Naive thymus-derived CD8-positive, alpha-beta T cell (primary cell): ENCODE results near the gene TRPV3. TPM values are rescaled to one million over a fixed set of nuclear protein-coding genes. Genes with fewer than 3 reads are reported as not detected.
A peak's percentile ranks its signal among the peaks of the same experiment; 100 is the strongest.

Source experiments
- ATAC-seq, 2 donors: fragments of 150-1000 bp; cut with Tn5 transposase in 1 of 2; sonication (Bioruptor Pico), chemical (Tn5 transposase) in 1 of 2; 1 replicate in 1 of 2; 2 replicates in 1 of 2; pipeline ENCODE4 v1.10.0; 2021; ENCODE audit warnings: mild to moderate bottlenecking in 2 of 2, moderate library complexity in 2 of 2
- POLR2A ChIA-PET: fragments of 350-600 bp; sonication (Branson Sonifier 250); formaldehyde crosslinking; loops from one replicate; lab custom pipeline; 2021; ENCODE audit warnings: antibody characterized with exemption; lab: Charles Lee
- DNase-seq, 10 donors: peaks; one replicate each; pipeline versions ENCODE4 v3.0.0 to v3.0.0-alpha.2; 2020 to 2022
- H3K27ac Mint-ChIP-seq, 10 donors: one replicate each; pipeline ENCODE4 v1.8.0; 2020 to 2022; ENCODE audit warnings: mild to moderate bottlenecking in 10 of 10, mixed read lengths in 10 of 10, moderate library complexity in 4 of 10, inconsistent platforms in 1 of 10
- H3K27me3 Mint-ChIP-seq, 5 donors: one replicate each; pipeline ENCODE4 v1.8.0; 2021 to 2022; ENCODE audit warnings: mixed read lengths in 5 of 5
- H3K36me3 Mint-ChIP-seq, 3 donors: one replicate each; pipeline ENCODE4 v1.8.0; 2020 to 2022; ENCODE audit warnings: mixed read lengths in 3 of 3, mild to moderate bottlenecking in 2 of 3, inconsistent platforms in 1 of 3
- H3K4me1 Mint-ChIP-seq, 4 donors: one replicate each; pipeline ENCODE4 v1.8.0; 2021 to 2022; ENCODE audit warnings: mixed read lengths in 4 of 4
- H3K4me3 Mint-ChIP-seq, 10 donors: one replicate each; pipeline ENCODE4 v1.8.0; 2020 to 2022; ENCODE audit warnings: mild to moderate bottlenecking in 10 of 10, mixed read lengths in 10 of 10, moderate library complexity in 6 of 10, inconsistent platforms in 1 of 10
- H3K9me3 Mint-ChIP-seq, 9 donors: one replicate each; pipeline ENCODE4 v1.8.0; 2020 to 2022; ENCODE audit warnings: mixed read lengths in 9 of 9, mild to moderate bottlenecking in 3 of 9, inconsistent platforms in 1 of 9, moderate library complexity in 1 of 9
- polyA plus RNA-seq, 3 donors: library from polyadenylated mRNA; unstranded; fragments of 300-500 nt; fragmentation: Illumina TruSeq; gene quantifications; one replicate each; pipeline ENCODE4 v1.2.3, GENCODE V29; 2021
- total RNA-seq, 8 experiments: library from RNA in 2 of 8; stranded (reverse) in 2 of 8; gene quantifications; one replicate each; pipeline ENCODE4 v1.2.3 and lab custom pipeline; 2021 to 2026

Gene TRPV3
- total and polyA plus RNA-seq, 5 experiments from 2014 or later: 0.13 to 0.47 (median 0.38) TPM; not detected in 2

DNA sequence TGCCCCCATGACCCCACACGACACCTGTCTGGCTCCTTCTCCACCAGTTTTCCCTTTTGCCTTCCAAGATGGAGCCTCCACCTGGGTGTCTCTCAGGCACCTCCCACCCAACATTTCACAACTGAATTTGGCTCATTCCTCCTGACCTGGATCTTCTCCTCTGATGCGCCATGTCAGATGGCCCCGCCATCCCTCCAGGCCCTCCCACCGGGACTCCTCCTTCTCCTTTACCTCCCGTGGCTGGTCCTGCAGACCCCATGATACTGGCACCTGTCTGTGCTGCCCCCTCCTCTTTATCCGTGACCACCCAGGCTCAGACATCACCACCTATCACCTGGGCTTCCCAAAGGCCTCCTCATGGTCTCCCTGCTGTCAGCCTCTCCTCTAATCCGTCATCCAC lies 4.7 kb downstream of the TRPV3 start:
- ATAC-seq: no peak
- no peak overlapping the region for H3K4me3 Mint-ChIP-seq
- H3K9me3 Mint-ChIP-seq: peaks cover 0 to 12% (median 0%) of the 10 kb centered on the region in 9 donors
- H3K4me1 Mint-ChIP-seq: peaks cover 0 to 5% (median under 1%) of the 10 kb centered on the region in 4 donors
- no peaks in the 10 kb centered on the region for H3K36me3 Mint-ChIP-seq
- peak overlapping the region in 1 of 10 donors; percentile 25 for H3K27ac Mint-ChIP-seq
- H3K27me3 Mint-ChIP-seq: peaks cover 0 to 19% (median 10%) of the 10 kb centered on the region in 5 donors
- no peak for DNase-seq
- POLR2A ChIA-PET: no interaction called here

DNA sequence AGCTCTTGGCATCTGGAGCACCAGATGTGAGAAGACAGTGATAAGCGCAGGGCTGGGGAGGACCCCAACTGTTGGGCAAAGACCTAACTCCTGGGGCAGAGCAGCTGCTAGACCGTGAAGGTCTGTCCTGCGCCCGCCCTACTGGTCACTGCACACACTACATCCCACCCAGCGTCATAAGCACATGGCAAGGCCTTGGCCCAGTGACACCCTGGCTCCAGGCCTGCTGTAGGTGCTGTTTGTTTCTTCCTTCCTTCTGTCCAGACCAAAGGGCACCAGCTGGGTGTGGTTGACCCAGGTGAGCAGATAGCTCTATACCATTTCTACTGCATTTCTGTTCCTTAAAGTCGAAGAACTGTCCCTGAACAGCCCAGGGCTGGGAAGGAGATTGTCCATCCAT lies 6.4 kb downstream of the TRPV3 start:
- POLR2A ChIA-PET: no interaction called here
- Mint-ChIP-seq H3K9me3 (peaks cover 0 to 12% (median 0%) of the 10 kb centered on the region in 9 donors), H3K27me3 (peaks cover 0 to 19% (median 10%) of the 10 kb centered on the region in 5 donors), H3K27ac (no peak overlapping the region), H3K4me3 (no peak overlapping the region), H3K36me3 (no peaks in the 10 kb centered on the region), H3K4me1 (no peaks in the 10 kb centered on the region)
- ATAC-seq (no peak), DNase-seq (no peak)

DNA sequence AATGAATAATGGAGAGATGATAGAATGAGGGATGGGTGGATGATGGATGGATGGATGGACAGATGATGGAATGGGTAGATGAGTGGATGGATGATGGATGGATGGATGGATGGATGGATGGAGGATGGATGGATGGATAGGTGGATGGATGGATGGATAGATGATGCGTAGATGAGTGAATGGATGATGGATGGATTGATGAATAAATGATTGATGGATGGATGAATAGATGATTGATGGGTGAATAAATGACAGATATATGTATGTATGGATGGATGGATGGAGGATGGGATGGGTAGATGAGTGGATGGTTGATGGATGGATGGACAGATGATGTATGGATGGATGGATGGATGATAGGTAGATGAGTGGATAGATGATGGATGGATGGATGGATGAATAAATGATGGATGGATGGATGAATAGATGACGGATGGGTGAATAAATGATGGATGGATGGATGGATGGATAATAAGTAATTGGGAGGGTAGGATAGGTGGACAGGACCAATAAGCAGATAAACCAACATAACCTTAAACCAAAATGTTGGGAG lies 7.9 kb downstream of the TRPV3 start:
- H3K36me3 Mint-ChIP-seq: no peaks in the 10 kb centered on the region
- H3K4me1 Mint-ChIP-seq: no peaks in the 10 kb centered on the region
- H3K27me3 Mint-ChIP-seq: peaks cover 0 to 19% (median 10%) of the 10 kb centered on the region in 5 donors
- peak overlapping the region in 1 of 10 donors; percentile 16 for H3K27ac Mint-ChIP-seq
- peaks cover 0 to 12% (median 0%) of the 10 kb centered on the region in 9 donors for H3K9me3 Mint-ChIP-seq
- H3K4me3 Mint-ChIP-seq: no peak overlapping the region
- no peak for DNase-seq
- POLR2A ChIA-PET: no interaction called here
- ATAC-seq: no peak

DNA sequence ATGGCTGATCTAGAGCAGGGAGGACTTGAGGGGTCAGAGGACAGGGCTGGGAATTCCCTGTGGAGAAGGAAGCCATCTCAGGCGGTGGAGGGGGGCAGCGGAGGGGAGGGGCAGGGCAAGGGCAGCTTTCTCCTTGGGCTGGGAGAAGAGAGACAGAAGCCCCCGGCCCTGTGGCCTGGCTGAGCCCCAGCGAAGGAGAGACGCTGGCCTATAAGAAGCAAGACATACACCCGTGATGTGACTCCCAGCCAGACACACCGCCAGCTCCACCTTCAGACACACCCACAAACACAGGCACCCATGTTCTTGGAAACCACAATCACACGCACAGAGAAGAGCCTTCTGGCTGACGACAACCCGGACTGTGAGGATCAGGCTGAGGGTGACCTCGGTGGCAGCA lies 10.0 kb downstream of the TRPV3 start:
- Mint-ChIP-seq H3K4me3 (no peak overlapping the region), H3K36me3 (no peaks in the 10 kb centered on the region), H3K9me3 (peaks cover 0 to 12% (median 0%) of the 10 kb centered on the region in 9 donors), H3K4me1 (peaks cover 0 to 3% (median 0%) of the 10 kb centered on the region in 4 donors), H3K27me3 (peaks cover 0 to 11% (median 6%) of the 10 kb centered on the region in 5 donors), H3K27ac (no peak overlapping the region)
- no peak for DNase-seq
- POLR2A ChIA-PET: no interaction called here
- no peak for ATAC-seq

- Mint-ChIP-seq H3K27ac (no peak overlapping the region), H3K4me3 (no peak overlapping the region), H3K36me3 (no peaks in the 10 kb centered on the region), H3K9me3 (peaks cover 0 to 12% (median 0%) of the 10 kb centered on the region in 9 donors), H3K4me1 (peaks cover 0 to 3% (median 0%) of the 10 kb centered on the region in 4 donors), H3K27me3 (peaks cover 0 to 11% (median 7%) of the 10 kb centered on the region in 5 donors)
- ATAC-seq: no peak
- DNase-seq: no peak
- POLR2A ChIA-PET: no interaction called here
These were observed 10.6 kb downstream of the TRPV3 start for GRCh38 chr17:3546997-3547396.

GRCh38 chr17:3546521-3546920 lies 11.1 kb downstream of the TRPV3 start:
- Mint-ChIP-seq H3K4me1 (peaks cover 0 to 3% (median 0%) of the 10 kb centered on the region in 4 donors), H3K36me3 (no peaks in the 10 kb centered on the region), H3K4me3 (no peak overlapping the region), H3K9me3 (peaks cover 0 to 12% (median 0%) of the 10 kb centered on the region in 9 donors), H3K27me3 (peaks cover 0 to 11% (median 7%) of the 10 kb centered on the region in 5 donors), H3K27ac (peak overlapping the region in 2 of 10 donors; percentile 15 to 54)
- DNase-seq: no peak
- POLR2A ChIA-PET: no interaction called here
- no peak for ATAC-seq

DNA sequence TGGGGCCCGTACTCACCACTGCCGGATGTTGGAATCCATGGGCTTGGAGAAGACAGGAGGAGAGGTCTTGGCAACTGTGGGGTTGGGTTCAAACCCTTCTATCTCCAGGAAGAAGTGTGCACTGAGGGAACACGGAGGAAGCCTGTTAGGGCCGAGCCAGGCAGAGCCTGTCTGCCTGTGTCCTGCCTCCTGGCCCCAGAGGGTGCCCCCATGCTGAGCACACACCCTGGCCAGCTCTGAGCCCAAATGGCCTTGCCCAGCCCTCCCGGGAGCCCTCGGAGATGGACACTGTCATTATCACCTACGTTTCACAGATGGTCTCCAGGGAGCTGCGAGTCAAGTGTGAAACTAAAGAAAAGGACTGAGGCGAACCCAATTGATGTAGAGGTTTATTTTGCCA lies 12.5 kb downstream of the TRPV3 start:
- Mint-ChIP-seq H3K9me3 (peaks cover 0 to 12% (median 0%) of the 10 kb centered on the region in 9 donors), H3K36me3 (no peaks in the 10 kb centered on the region), H3K27me3 (peaks cover 0 to 11% (median 8%) of the 10 kb centered on the region in 5 donors), H3K27ac (no peak overlapping the region), H3K4me3 (no peak overlapping the region), H3K4me1 (peaks cover 0 to 3% (median 0%) of the 10 kb centered on the region in 4 donors)
- POLR2A ChIA-PET: no interaction called here
- ATAC-seq (no peak), DNase-seq (no peak)

- Mint-ChIP-seq H3K4me3 (no peak overlapping the region), H3K27ac (no peak overlapping the region)
- ATAC-seq: no peak
These were observed 13.2 kb downstream of the TRPV3 start for GRCh38 chr17:3544365-3544764.

DNA sequence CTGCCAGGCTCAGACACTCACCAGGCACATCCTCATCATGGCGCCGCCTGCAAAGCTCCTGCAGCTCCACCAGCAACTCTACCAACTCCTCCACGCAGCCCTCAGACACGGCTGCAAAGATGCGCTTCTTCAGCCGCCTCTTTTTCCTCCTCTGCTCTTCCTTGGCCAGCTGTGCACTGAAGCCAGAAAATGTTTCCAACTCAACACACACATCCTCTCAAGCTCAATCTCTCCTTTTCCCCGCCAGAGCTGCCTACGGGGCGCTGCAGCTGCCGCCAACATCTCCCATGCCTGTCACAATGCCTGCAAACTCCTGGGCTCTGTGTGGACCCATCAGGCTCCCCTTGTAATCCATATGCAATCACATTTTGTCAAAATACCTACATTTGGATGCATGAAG lies 14.2 kb downstream of the TRPV3 start:
- peaks cover 0 to 3% (median 0%) of the 10 kb centered on the region in 4 donors for H3K4me1 Mint-ChIP-seq
- H3K4me3 Mint-ChIP-seq: no peak overlapping the region
- POLR2A ChIA-PET: no interaction called here
- peaks cover 0 to 11% (median 5%) of the 10 kb centered on the region in 5 donors for H3K27me3 Mint-ChIP-seq
- DNase-seq: no peak
- H3K36me3 Mint-ChIP-seq: no peaks in the 10 kb centered on the region
- no peaks in the 10 kb centered on the region for H3K9me3 Mint-ChIP-seq
- ATAC-seq: no peak
- peak overlapping the region in 1 of 10 donors; percentile 26 for H3K27ac Mint-ChIP-seq

More at GRCh38 chr17:3544365-3544764, 13.2 kb downstream of the TRPV3 start:
- POLR2A ChIA-PET: no interaction called here
- Mint-ChIP-seq H3K36me3 (no peaks in the 10 kb centered on the region), H3K4me1 (peaks cover 0 to 3% (median 0%) of the 10 kb centered on the region in 4 donors), H3K9me3 (peaks cover 0 to 5% (median 0%) of the 10 kb centered on the region in 9 donors), H3K27me3 (peaks cover 0 to 11% (median 5%) of the 10 kb centered on the region in 5 donors)
- no peak for DNase-seq

GRCh38 chr17:3542410-3543088 lies 15.1 kb downstream of the TRPV3 start:
- DNase-seq: no peak
- POLR2A ChIA-PET: no interaction called here
- no peak overlapping the region for H3K4me3 Mint-ChIP-seq
- H3K36me3 Mint-ChIP-seq: no peaks in the 10 kb centered on the region
- peaks cover 0 to 3% (median 0%) of the 10 kb centered on the region in 4 donors for H3K4me1 Mint-ChIP-seq
- peaks cover 0 to 11% (median 5%) of the 10 kb centered on the region in 5 donors for H3K27me3 Mint-ChIP-seq
- no peak for ATAC-seq
- H3K9me3 Mint-ChIP-seq: no peaks in the 10 kb centered on the region
- H3K27ac Mint-ChIP-seq: peak overlapping the region in 1 of 10 donors; percentile 24

GRCh38 chr17:3539881-3540540 lies 17.6 kb downstream of the TRPV3 start:
- ATAC-seq (no peak), DNase-seq (no peak)
- H3K4me3 Mint-ChIP-seq: no peak overlapping the region
- peaks cover 0 to 10% (median 6%) of the 10 kb centered on the region in 4 donors for H3K4me1 Mint-ChIP-seq
- no peaks in the 10 kb centered on the region for H3K36me3 Mint-ChIP-seq
- POLR2A ChIA-PET: no interaction called here
- H3K27me3 Mint-ChIP-seq: peaks cover 0 to 11% (median 7%) of the 10 kb centered on the region in 5 donors
- no peak overlapping the region for H3K27ac Mint-ChIP-seq
- no peaks in the 10 kb centered on the region for H3K9me3 Mint-ChIP-seq

DNA sequence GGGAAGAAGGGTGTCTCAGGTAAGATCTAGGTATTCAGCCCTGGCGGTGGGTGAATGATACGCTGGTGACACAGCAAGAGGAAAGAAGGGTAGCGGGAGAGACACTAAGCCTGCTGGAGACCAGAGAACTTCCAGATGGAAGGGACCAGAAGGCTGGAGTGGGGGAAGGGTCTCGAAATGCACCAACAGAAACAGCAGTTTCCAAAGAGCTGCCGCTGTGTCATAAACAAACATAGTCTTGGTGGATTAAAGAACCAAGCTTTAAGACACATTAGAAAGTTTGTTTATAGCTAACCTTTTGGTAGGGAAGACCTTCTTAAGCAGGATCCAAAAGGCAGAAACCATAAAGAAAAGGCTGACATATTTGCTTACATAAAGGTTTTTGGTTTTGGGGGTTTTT lies 20.9 kb downstream of the TRPV3 start:
- no peak for DNase-seq
- Mint-ChIP-seq H3K9me3 (no peaks in the 10 kb centered on the region), H3K36me3 (no peaks in the 10 kb centered on the region), H3K27me3 (peaks cover 0 to 9% (median 2%) of the 10 kb centered on the region in 5 donors), H3K4me3 (peak overlapping the region in 3 of 10 donors; percentile 2 to 36 (median 19)), H3K27ac (peak overlapping the region in 5 of 10 donors; percentile 20 to 61 (median 36)), H3K4me1 (peaks cover 5 to 15% (median 7%) of the 10 kb centered on the region in 4 donors)
- ATAC-seq: no peak
- POLR2A ChIA-PET: no interaction called here
